NCI-H1436 treated with DMSO at 0.1 percent for 48 hours (cell line): Measurements from ENCODE around the gene TNFSF18.

Experiments
- DNase-seq: peaks from one replicate; lab custom pipeline; 2025; lab: John Stamatoyannopoulos, UW

TNFSF18 gene

DNA sequence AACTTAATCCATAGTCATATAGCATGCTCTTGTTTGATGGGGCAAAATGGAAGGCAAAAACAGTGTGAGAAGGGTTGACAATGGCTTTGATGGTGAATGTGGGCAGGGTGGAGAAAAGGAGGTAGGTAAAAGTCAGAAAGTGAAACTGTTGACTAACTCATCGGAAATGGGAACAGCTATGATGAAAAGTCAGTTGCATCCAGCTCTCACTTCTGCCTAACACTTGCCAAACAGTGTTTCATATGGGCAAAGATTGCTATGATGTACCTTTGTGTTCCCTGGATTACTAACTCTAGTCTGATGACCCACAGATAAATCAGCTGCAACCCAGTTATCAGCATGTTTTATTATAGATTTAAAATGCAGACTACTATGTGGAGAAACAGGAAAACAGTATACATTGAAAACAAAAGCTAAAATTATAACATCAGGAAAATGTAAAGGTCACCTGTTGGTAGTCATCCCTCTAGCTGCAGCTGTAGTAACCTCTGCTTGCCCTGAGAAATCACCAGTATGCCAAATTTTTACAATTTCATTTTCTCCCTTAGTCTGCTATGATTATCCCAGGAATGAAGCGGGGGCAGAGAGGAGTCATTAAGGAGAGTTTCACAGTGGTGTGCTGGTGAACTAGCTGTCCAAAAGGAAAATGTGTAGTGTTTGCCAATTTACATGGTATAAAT, 11.7 kb downstream of the TNFSF18 start:
- no peak for DNase-seq

- no peak for DNase-seq
Measured at GRCh38 chr1:173024543-173024942, 26.2 kb downstream of the TNFSF18 start.

GRCh38 chr1:173023343-173023742, 27.4 kb downstream of the TNFSF18 start:
- no peak for DNase-seq

DNA sequence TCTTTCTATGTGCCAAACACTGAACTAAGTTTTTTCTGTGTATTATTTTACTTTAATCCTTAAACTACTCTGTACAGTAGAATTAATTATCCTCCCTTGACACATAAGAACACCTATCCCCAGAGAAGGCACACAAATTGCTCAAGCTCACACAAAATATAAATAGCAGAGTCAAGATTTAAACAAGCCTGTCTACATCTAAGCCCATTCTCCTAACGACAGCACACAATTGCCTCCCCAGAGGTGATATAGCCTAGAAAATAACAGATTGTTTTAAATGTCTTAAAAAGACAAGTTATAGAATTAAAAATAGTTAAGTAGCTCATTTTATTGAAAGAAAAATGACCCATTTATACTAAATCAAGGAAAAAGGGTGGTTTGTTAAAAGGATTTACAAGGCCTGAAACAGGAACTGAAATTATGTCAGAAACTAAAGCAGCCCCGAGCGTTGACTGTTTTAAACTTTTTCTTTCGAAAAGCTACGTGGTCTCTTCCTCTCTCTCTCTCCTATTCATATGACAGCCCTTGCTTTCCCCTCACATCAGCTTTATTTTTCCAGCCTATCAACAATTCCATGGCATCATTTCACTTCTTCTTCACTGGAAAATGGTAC, 30.5 kb downstream of the TNFSF18 start:
- no peak for DNase-seq

- DNase-seq, result no peak
Measured at GRCh38 chr1:173017792-173018191, 32.9 kb downstream of the TNFSF18 start.

- DNase-seq, result no peak
Measured at GRCh38 chr1:173016419-173016818, 34.3 kb downstream of the TNFSF18 start.

DNA sequence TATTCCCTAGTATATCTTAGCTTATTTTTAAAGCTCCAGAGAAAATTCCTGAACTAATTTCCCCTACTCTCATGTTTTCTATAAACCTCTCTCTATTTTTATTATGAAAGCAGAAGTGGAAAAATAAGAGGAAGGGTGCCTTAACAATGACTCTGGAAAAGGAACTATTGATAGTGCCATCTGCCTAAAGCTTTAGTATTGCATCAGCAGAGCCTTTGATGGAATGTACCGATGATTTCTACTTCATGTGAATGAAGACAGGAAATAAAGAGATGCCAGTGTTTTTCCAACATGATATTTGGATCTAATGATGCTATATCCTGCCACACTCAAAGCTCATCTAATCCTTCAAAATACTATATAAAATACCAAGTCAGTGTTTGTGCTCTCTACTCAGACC, 35.1 kb downstream of the TNFSF18 start:
- no peak for DNase-seq

DNA sequence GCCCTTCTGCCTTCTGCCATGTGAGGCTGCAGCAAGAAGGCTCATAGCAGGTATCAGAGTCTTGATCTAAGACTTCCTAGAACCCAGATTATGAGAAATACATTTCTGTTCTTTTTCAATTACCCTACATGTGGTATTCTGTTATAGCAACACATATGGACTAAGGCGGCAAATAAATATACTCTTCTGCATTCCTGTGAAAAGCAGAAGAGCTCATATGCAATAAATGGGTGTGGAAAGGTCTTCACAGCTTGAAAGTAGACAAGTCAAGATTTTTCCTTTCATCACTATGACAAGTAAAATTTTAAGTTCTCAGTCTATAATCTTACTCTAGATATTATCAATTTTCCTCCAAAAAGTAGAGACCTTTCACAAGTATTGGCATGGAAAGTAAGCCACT, 36.6 kb downstream of the TNFSF18 start:
- DNase-seq, result no peak

- DNase-seq, result no peak
Measured at GRCh38 chr1:173012126-173012525, 38.6 kb downstream of the TNFSF18 start.

DNA sequence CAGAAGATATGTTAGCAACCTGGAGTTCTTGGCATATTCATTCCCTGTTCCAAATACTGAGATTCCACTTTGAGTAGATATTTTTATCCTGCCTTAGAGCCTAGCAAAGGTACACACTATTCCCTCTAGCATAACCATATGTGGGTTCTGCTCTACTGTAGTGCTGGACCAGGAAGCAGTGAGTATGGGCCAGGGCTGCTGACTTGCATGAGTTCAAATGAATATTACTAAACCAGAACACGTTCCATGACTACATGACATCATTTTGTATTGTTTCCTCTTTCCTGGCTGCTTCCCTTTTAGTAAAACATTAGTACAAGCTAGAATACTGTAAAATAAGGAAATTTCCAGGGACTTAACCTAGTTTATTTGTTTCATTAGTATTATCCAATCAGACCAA, 41.1 kb downstream of the TNFSF18 start:
- DNase-seq, result no peak

DNA sequence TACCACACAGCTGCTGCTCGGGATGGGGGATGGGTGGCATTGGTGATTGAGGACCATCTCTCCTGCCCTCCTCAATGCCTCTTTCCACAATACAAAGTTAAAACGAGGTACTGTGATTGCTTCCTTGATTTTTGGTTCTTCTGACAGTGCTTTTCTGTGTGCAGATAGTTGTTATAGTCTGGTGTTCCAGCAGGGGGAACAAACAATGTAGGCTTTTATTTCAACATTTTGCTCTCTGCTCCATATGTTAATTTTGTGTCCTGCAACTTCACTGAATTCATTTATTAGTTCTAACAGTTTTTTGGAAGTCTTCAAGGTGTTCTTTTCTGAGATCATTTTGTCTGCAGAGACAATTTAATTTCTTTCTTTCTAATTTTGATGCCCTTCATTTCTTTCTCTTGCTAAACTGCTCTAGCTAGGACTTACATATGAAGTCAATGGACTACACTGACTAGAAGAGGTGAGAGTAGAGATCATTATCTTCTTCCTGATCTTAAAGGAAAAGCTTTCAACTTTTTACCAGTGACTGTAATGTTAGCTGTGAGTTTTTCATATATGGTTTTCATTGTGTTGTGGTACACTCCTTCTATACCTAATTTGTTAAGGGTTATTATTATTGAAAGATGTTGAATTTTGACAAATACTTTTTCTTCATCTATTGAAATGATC, 45.4 kb downstream of the TNFSF18 start:
- DNase-seq, result no peak

DNA sequence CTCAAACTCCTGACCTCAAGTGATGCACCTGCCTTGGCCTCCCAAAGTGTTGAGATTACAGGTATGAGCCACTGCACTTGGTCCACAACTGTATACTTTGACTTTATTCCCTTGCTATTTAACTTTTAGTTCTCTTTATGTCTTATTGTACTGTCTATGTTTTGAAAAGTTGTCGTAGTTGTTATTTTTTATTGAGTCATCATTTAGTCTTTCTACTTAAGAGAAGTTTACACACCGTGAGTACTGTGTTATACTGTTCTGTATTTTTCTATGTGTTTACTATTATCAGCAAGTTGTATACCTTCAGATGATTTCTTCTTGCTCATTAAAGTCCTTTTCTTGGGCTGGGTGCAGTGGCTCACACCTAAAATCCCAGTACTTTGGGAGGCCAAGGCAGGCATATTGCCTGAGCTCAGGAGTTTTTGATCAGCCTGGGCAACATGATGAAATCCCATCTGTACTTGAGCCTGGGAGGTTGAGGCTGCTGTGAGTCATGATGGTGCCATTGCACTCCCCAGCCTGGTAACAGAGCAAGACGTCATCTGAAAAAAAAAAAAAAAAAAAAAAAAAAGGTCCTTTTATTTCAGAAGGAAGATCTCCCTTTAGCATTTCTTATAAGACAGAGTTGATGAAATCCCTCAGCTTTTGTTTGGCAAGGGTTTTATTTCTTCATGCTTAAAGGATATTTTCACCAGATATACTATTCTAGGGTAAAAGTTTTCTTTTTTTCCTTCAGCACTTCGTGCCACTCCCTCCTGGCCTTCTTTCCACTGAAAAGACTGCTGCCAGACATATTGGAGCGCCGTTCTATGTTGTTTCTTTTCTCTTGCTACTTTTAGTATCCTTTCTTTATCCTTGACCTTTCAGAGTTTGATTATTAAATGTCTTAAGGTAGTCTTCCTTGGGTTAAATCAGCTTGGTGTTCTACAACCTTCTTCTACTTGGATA, 47.6 kb downstream of the TNFSF18 start:
- no peak for DNase-seq

DNA sequence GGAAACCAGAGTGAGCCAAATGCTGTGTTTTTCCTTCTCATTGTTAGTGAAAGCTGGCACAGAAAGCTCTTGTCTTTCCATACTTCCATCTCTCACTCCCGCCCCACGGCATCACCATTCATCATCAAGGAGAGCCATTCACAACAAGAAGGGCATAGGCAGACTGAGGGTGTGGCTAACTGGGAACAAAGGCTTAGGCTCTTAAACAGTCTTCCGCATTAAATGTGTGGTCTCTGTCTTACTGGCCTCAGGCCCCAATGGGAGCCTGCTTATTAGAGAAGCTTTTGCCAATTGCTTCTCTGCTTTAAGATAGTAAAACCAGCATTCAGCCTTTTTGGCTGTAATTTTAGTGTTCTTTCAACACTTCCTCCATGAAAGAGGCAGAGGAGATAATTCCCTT, 51.4 kb downstream of the TNFSF18 start:
- DNase-seq, result no peak

DNA sequence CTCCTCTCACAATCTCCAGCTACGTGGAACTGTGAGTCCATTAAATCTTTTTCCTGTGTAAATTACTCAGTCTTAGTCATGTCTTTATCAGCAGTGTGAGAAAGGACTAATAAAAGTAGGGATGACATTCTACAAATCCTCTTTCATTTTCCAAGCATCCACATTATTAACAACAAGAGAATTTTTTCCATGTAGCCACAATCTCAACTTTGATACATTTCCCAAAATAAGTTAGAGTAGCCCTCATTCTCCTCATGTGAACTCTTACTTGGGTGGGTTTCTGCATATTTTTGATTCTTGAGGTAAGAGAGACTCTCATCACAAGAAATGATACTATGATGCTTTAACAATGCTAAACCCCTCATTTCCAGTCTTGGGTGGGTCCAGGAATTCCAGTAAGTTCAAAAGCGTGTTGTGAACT, 52.8 kb downstream of the TNFSF18 start:
- no peak for DNase-seq

GRCh38 chr1:172993640-172994039, 57.1 kb downstream of the TNFSF18 start:
- no peak for DNase-seq

DNA sequence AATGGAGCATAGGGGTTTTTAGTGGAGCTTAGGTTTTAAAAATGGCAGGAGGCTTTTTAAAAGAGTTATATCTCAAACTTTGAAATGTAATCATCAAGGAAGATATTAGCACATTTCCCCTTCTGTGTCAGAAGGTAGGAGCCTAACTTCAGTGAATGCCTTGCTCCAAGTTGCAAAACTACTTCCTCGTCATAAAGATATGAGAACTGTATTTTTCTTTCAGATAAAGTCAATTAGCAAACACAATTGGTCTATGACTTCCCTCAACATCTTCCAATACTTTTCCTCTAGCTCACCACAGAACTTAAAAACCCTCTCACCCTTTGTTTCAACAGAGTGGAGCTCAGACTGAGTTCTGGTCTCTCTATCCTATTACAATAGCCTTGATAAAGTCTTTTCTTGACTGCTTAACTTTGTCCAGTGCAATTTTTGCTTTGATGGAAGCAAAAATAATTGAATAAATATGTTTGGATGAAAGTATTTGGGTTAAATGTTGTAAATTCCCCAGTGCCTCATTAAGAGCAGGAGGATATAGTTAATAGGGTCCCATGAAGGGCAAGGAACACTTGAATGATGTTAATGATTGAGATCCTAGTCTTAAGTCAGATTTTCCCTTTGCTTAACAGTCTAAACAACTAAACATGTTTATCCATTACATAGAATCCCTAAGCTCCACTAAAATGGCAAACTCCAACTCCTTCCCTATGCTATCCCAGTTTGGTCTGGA, 58.9 kb downstream of the TNFSF18 start:
- DNase-seq, result no peak

DNA sequence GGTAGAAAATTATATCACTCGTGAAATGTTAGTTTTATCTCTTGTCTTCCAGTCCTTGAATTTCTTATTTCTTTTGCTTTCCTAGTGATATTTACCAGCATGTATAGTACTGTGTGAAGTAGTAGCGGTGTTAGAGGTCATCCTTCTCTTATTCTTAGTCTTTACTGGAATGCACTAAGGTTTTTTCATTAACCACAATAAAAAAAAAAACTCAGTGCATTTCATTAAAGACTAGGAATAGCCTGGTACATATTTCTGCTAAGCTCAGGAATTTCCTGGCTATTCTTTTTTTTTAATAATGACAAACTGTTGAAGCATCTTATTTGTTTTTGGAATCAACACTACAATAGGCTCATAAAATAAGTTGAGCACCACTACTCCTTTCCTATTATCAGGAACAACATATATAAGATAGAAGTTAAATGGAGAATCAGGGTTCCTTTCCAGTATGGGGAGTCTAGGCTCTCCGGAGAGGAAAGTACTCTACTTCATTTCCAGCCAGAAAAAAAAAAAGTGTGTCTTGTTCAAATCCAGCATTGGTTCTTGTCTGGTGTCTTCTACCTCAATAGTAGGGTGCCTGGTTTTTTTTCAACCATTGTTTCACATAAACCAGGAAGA, 60.0 kb downstream of the TNFSF18 start:
- DNase-seq, result no peak
